ENCODE measurements around the gene FSD1.
"Not testable (repeated sequence)": the region's sequence is repeated elsewhere in the genome, so short reads cannot be mapped to it uniquely, and the experiment has no call there.

FSD1 gene

DNA sequence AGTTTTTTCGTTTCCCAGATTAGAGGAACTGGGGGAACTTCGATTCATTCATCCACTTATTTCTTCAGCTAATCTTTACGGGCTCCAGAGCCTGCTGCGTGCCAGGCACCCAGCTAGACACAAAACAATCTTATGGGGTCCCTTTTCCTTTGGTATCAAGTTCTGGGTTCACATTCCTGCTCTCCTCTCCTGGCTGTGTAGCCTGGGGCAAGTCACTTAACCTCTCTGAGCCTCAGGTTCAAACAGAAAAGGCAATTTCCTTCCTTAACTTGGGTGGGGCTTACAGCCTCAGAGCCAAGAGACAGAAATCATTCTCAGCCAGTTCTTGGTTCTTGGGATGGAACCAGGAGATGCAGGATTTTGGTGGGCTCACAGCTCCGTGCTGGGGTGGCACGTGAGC lies 19.4 kb upstream of the FSD1 start:
- DNase-seq (ENCODE audit: low spot score) = no peak

- not testable (repeated sequence) for DNase-seq (ENCODE audit: low spot score)
Measured at GRCh38 chr19:4286141-4286540, 18.3 kb upstream of the FSD1 start.

DNA sequence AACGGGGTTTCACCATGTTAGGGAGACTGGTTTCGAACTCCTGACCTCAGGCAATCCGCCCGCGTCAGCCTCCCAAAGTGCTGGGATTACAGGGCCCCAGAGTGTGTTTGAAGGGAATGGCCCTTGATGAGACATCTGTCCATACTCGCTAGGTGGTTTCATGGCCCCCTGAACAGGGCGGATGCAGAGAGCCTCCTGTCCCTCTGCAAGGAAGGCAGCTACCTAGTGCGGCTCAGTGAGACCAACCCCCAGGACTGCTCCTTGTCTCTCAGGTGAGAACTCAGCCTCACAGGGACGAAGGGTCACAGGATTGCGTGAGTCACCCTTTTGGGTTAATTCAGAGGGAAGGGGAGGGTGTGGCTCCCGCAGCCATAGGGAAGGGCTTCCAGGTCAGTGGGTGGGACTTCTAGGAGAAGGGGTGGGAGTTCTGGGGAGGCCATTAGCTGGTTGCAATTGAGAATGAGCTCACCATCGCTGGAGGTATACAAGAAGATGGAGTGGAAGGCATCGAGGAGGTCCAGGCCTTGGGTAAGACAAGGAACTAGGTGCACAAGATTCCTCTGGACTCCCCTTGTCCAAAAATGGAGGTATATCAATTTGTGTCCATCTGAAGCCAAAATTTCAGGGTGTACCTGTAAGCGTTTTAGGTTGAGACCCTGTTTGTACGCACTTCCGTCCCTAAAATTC lies 16.2 kb upstream of the FSD1 start:
- no peak for DNase-seq (ENCODE audit: low spot score)

GRCh38 chr19:4291184-4291732 lies 13.1 kb upstream of the FSD1 start:
- no peak for DNase-seq (ENCODE audit: low spot score)

DNA sequence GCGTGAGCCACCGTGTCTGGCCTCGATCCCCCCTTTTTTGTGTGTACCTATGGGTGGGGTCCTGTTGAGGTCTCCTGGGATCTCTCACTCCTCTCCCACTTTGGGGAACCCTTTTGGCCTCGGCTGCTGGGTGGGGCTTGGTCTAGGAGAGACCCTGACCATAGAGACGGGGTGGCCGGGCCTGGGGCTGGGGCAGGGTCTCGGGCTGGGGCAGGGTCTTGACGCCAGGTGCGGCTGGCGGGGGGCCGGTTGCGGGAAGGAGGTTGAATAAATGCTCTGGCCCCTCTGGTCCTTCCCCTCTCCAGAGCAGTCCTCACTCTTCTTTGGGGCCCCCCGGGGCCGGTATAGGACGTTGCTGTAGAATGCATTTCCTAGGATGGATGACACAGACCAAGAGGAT lies 11.9 kb upstream of the FSD1 start:
- DNase-seq (ENCODE audit: low spot score) = no peak

GRCh38 chr19:4294389-4294788 lies 10.0 kb upstream of the FSD1 start:
- DNase-seq (ENCODE audit: low spot score) = no peak

DNA sequence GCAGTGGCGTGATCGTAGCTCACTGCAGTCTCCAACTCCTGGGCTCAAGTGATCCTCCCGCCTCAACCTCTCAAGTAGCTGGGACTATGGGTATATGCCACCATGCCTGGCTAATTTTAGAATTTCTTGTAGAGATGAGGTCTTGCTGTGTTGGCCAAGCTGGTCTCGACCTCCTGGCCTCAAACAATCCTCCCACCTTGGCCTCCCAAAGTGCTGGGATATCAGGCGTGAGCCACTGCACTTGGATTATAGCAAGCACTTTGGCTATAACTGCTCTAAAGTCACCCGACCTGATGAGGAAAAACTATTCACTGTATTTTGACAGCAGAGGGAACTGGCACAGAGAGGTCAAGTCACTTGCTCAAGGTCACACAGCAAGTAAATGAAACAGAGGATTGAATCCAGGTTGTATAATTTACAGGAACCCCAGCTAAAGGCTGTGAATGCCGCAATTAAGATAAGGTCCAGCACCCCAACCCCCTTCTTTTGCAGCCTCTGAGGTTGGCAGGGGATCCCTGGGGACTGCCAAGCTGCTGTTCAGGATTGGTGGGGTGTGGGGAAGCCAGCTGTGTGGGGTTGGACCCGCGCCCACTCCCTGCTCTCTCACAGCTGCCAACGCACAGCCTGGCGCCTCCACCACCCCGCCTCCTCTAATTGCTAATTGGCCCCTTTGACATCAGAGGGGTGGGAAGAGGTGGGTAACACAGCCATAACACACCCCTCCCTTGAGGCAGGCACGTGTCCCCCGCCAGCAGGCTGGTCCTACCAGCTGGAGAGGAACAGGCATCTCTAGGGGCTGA lies 8.2 kb upstream of the FSD1 start:
- no peak for DNase-seq (ENCODE audit: low spot score)

GRCh38 chr19:4297901-4298809 lies 6.2 kb upstream of the FSD1 start:
- no peak for DNase-seq (ENCODE audit: low spot score)

DNA sequence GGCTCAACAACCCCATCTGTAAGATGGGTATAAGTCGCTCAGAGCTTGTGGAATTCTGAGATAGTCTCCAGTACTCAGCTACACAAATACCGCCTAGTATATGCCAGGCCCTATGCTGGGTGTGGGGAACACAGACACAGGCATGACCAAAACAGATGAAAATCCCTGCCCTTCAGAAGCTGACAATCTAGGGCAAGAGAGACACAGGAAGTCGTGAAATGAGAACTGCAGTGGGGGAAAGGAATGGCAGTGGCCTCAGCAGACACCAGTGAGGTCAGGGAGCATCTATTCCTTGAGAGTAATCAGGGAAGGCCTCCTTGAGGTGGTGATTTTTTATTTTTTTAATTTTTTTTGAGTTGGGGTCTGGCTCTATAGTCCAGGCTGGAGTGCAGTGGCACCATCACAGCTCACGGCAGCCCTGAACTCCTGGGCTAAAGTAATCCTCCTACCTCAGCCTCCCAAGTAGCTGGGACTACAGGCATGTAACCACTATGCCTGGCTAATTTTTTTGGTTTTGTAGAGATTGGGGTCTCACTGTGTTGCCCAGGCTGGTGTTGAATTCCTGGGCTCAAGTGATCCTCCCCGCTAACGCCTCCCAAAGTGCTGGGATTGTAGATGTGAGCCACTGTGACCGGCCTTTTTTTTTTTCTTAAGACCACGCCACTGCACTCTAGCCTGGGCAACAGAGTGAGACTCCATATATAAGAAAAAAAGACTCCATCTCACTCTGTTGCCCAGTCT lies 5.4 kb upstream of the FSD1 start:
- no peak for DNase-seq (ENCODE audit: low spot score)

- DNase-seq (ENCODE audit: low spot score) = no peak
Measured at GRCh38 chr19:4300589-4300988, 3.8 kb upstream of the FSD1 start.

DNA sequence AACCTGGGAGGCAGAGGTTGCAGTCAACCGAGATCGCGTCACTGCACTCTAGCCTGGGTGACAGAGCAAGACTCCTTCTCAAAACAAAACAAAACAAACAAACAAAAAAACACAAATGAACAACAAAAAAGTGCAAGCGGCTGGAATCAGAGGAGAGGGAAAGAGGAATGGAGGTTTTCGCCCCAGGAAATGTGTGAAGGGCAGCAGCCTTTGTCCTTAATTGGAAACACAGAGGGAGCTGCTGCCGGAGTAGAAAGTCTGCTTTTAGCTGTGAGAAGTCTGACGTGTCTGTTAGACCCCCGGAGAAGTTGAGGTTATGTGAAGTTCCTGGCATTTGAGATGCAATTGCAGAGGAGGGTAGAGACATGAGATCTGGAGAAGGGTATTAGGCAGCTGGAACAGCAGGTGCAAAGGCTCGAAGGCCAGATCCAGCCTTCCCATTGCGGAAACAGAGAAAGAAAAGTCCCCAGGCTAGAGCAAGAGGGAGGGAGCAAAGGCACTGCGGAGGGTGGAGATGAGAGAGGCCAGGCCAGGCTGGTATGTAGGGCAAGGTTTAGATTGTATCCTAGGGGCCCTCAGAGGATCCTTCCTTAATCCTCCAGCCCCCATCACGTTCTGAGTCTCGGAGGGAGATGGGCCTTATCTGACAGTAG lies 2.7 kb upstream of the FSD1 start:
- DNase-seq (ENCODE audit: low spot score) = no peak

GRCh38 chr19:4302243-4302640 lies 2.2 kb upstream of the FSD1 start, which contains the start of gene TMIGD2:
Gene TMIGD2, minus strand, starts transcription at chr19:4302389. Its CDS starts 4 bp downstream, at chr19:4302385.
- no peak for DNase-seq (ENCODE audit: low spot score)

DNA sequence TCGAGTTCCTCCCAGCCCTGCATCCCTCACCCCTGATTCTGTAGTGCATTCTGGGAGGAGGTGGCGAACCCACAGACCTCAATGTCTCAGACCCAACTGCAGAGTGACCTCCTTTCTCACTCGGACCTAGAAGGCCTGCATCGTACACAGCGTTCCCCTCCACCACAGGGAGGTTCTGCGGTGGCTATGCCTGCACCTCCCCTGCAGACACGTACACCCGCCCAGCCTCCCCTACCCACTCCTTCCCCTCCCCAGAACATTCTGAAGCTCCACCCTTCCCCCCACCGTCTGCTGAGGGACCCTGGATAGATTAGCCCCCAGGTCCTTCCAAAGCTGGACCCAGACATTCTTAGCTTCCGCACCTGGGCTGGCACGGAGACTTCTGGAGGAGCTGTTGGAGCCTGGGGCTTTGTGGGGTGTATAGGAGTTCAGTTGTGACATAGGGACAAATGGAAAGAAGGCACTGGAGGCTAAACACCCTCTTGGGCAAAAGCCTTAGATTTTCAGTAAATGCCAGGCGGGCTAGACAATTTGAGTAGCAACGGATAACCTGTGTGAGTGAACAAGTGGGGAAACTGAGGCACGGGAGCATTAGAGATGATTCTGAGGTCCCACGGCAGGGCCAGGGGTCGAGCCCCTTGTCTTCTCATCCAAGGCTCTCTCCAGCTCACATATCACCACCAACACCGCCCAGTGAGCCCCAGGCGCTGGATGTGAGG lies 420 bp upstream of the FSD1 start:
- no peak for DNase-seq (ENCODE audit: low spot score)

DNA sequence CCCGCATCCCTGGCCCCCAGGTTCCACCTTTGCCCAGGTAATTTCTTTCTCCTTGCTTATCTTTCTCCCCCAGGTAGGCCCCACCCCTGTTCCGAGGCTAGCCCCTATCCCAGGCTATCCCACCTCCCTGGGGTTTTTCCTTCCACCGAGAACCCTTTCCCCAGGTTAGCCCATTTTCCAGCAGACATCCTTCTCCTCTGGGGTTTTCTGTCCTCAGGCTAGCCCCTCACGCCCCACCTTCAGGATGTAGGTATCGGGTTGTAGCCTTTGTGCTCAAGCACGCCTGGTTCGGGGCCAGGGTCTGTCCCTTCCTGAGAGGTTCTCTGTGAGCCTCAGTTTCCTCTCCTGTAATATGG lies 837 bp downstream of the FSD1 start:
- no peak for DNase-seq (ENCODE audit: low spot score)

DNA sequence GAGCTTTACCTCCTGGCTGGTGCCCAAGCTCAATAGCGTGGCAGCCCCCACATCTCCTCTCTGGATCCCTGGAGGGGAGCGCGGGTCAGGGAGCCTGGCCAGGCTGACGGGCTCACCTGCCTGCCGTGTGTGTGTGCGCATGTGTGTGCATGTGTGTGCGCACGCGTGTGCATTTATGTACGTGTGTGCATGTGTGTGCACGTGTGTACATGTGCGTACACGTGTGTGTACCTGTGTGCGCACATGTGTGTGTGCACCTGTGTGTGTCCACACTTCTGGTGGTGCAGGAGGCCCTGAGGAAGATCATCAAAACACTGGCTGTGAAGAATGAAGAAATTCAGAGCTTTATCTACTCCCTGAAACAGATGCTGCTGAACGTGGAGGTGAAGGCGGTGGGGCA lies 1.3 kb downstream of the FSD1 start:
- no peak for DNase-seq (ENCODE audit: low spot score)

- DNase-seq (ENCODE audit: low spot score) = no peak
Measured at GRCh38 chr19:4310247-4311121, 6.1 kb downstream of the FSD1 start.

DNA sequence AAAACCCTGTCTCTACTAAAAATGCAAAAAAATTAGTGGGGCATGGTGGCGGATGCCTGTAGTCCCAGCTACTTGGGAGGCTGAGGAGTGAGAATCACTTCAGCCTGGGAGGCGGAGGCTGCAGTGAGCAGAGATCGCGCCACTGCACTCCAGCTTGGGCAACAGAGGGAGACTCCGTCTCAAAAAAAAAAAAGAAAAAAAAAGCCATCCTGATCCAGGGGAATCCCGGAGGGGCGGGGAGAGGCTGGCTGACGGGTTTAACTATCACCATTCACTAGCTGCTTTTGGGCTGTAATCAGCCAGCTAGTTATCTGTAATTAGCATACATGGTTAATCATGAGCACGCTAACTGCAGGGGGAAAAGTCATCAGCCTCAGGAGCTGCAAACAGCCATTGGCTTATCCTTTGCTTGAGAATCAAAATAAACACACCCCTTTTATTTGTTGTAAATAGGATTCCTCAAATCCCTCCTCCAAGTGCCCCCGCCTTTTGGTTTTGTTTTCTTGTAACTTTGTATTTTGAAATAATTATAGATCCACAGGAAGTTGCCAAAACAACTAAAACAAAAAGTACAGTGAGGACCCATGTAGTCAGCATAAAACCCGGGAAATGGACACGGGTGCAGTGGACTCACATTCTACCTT lies 9.6 kb downstream of the FSD1 start:
- DNase-seq (ENCODE audit: low spot score) = no peak

DNA sequence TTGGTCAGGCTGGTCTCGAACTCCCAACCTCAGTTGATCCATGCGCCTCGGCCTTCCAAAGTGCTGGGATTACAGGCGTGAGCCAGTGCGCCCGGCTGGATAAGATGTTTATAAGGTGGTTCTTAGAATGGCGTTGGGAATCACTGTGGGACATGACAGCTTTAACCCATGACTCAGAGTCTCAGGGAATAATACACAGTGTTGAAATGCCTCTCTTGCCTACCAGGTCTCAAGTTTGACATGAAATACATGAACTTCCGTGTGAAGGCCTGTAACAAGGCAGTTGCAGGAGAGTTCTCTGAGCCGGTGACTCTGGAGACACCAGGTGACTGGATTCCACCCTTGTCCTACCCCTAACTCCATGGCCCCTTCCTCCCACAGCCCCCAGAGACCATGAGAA lies 12.6 kb downstream of the FSD1 start:
- no peak for DNase-seq (ENCODE audit: low spot score)

GRCh38 chr19:4318460-4318859 lies 14.1 kb downstream of the FSD1 start:
- no peak for DNase-seq (ENCODE audit: low spot score)

Data from left forelimb (tissue), 1 donor.